GM23338 (cell line): ENCODE results near the gene HOXA2. TPM values are rescaled to one million over a fixed set of nuclear protein-coding genes. Genes with fewer than 3 reads are reported as not detected.
A peak's percentile ranks its signal among the peaks of the same experiment; 100 is the strongest.

Experiments used
- ATAC-seq: fragments of 200-7000 bp; cut with Tn5 transposase; 3 replicates; pipeline ENCODE4 v1.9.1; 2020
- DNase-seq: peaks from one replicate; pipeline ENCODE4 v3.0.0-alpha.2; 2015; ENCODE audit warnings: low spot score
- H2AFZ ChIP-seq: fragments of 200-600 bp; sonication (generic); 2 replicates; pipeline ENCODE4 v1.8.0; 2016; ENCODE audit warnings: antibody characterized with exemption, mild to moderate bottlenecking, moderate library complexity
- H3F3A ChIP-seq: fragments of 200-600 bp; sonication (generic); replicated peaks from 2 replicates; pipeline ENCODE4 v1.8.0; 2017; ENCODE audit warnings: antibody characterized with exemption, mixed run types, low read depth
- H3K27ac ChIP-seq: fragments of 200-600 bp; sonication (generic); 2 replicates; pipeline ENCODE4 v1.6.1; 2016; ENCODE audit warnings: low read depth
- H3K27me3 ChIP-seq: fragments of 200-600 bp; sonication (generic); 2 replicates; pipeline ENCODE4 v1.8.0; 2016; ENCODE audit warnings: mild to moderate bottlenecking, mixed run types, moderate library complexity; ENCODE audit not compliant: insufficient read depth
- H3K36me3 ChIP-seq: fragments of 200-600 bp; sonication (generic); 2 replicates; pipeline ENCODE4 v1.8.0; 2016; ENCODE audit warnings: mild to moderate bottlenecking; ENCODE audit not compliant: insufficient read depth
- H3K4me1 ChIP-seq: fragments of 200-600 bp; sonication (generic); 2 replicates; pipeline ENCODE4 v1.8.0; 2016; ENCODE audit warnings: mild to moderate bottlenecking, moderate library complexity; ENCODE audit not compliant: insufficient read depth
- H3K4me2 ChIP-seq: fragments of 200-600 bp; sonication (generic); 2 replicates; pipeline ENCODE4 v1.7.1; 2017; ENCODE audit warnings: mixed run types
- H3K4me3 ChIP-seq: fragments of 200-600 bp; sonication (generic); 2 replicates; pipeline ENCODE4 v1.6.1; 2016; ENCODE audit warnings: mixed run types
- H3K79me2 ChIP-seq: fragments of 200-600 bp; sonication (generic); replicated peaks from 2 replicates; pipeline ENCODE4 v1.8.0; 2017; ENCODE audit warnings: mild to moderate bottlenecking; ENCODE audit not compliant: insufficient read depth
- H3K9me2 ChIP-seq: fragments of 200-600 bp; sonication (generic); 2 replicates; pipeline ENCODE4 v1.8.0; 2017; ENCODE audit not compliant: insufficient read depth
- H4K20me1 ChIP-seq: fragments of 200-600 bp; sonication (generic); replicated peaks from 2 replicates; pipeline ENCODE4 v1.8.0; 2017; ENCODE audit warnings: mild to moderate bottlenecking; ENCODE audit not compliant: insufficient read depth
- H3K27ac Mint-ChIP-seq: 2 replicates; pipeline ENCODE4 v1.8.0; 2020; ENCODE audit warnings: inconsistent platforms, mild to moderate bottlenecking, moderate library complexity, mixed read lengths
- H3K27me3 Mint-ChIP-seq: 3 replicates; pipeline ENCODE4 v1.8.0; 2022; ENCODE audit warnings: low read depth, mild to moderate bottlenecking, moderate library complexity, mixed read lengths, inconsistent platforms; ENCODE audit not compliant: insufficient read depth, poor library complexity
- H3K36me3 Mint-ChIP-seq: 3 replicates; pipeline ENCODE4 v1.8.0; 2021; ENCODE audit warnings: low read depth, mild to moderate bottlenecking, inconsistent platforms, moderate library complexity, mixed read lengths
- H3K4me1 Mint-ChIP-seq: 3 replicates; pipeline ENCODE4 v1.8.0; 2020; ENCODE audit warnings: mild to moderate bottlenecking, inconsistent platforms, mixed read lengths
- H3K4me3 Mint-ChIP-seq: 3 replicates; pipeline ENCODE4 v1.8.0; 2021; ENCODE audit warnings: moderate library complexity, mild to moderate bottlenecking, inconsistent platforms, mixed read lengths
- H3K9me3 Mint-ChIP-seq: 3 replicates; pipeline ENCODE4 v1.8.0; 2020; ENCODE audit warnings: moderate library complexity, mild to moderate bottlenecking, inconsistent platforms, mixed read lengths
- EZH2 ChIP-seq: fragments of 200-600 bp; sonication (generic); IDR thresholded peaks from one replicate; pipeline ENCODE4 v1.8.0; 2017; ENCODE audit warnings: antibody characterized with exemption, mild to moderate bottlenecking, low read depth; ENCODE audit not compliant: unreplicated experiment
- EZH2phosphoT487 ChIP-seq: fragments of 200-600 bp; sonication (generic); IDR thresholded peaks from one replicate; pipeline ENCODE4 v1.8.1; 2018; ENCODE audit warnings: antibody characterized with exemption; ENCODE audit not compliant: unreplicated experiment
- ZNF114 ChIP-seq: fragments of 250-450 bp; sonication (Bioruptor Pico); IDR thresholded peaks from 2 replicates; pipeline ENCODE4 v1.5.0; 2020; ENCODE audit warnings: mild to moderate bottlenecking, moderate library complexity
- ZNF331 ChIP-seq: fragments of 250-450 bp; sonication (Bioruptor Pico); IDR thresholded peaks from 2 replicates; pipeline ENCODE4 v1.5.0; 2020; ENCODE audit warnings: low read depth, mild to moderate bottlenecking, moderate library complexity
- polyA plus RNA-seq: library from polyadenylated mRNA; unstranded; fragments of >200 nt; fragmentation: Nextera tagmentation; extraction: Ambion mirVana; gene quantifications from 2 replicates; pipeline ENCODE4 v1.2.1, GENCODE V29; 2016
- total RNA-seq: library from RNA; depleted of rRNA; stranded (reverse); fragments of >200 nt; shearing (Covaris generic); gene quantifications from 2 replicates; pipeline ENCODE4 v1.2.3, GENCODE V29; 2014
- TF ChIP-seq, protein P1 (sequence below): IDR thresholded peaks from one replicate; pipeline ENCODE4 v1.6.1; 2018; ENCODE audit warnings: antibody characterized with exemption; ENCODE audit not compliant: unreplicated experiment
- TF ChIP-seq, protein P2 (sequence below): fragments of 250-450 bp; sonication (Bioruptor Pico); IDR thresholded peaks from 2 replicates; pipeline ENCODE4 v1.5.0; 2020; ENCODE audit warnings: mild to moderate bottlenecking, moderate library complexity

HOXA2 gene
- total and polyA plus RNA-seq, 2 experiments from 2014 or later = not detected

DNA sequence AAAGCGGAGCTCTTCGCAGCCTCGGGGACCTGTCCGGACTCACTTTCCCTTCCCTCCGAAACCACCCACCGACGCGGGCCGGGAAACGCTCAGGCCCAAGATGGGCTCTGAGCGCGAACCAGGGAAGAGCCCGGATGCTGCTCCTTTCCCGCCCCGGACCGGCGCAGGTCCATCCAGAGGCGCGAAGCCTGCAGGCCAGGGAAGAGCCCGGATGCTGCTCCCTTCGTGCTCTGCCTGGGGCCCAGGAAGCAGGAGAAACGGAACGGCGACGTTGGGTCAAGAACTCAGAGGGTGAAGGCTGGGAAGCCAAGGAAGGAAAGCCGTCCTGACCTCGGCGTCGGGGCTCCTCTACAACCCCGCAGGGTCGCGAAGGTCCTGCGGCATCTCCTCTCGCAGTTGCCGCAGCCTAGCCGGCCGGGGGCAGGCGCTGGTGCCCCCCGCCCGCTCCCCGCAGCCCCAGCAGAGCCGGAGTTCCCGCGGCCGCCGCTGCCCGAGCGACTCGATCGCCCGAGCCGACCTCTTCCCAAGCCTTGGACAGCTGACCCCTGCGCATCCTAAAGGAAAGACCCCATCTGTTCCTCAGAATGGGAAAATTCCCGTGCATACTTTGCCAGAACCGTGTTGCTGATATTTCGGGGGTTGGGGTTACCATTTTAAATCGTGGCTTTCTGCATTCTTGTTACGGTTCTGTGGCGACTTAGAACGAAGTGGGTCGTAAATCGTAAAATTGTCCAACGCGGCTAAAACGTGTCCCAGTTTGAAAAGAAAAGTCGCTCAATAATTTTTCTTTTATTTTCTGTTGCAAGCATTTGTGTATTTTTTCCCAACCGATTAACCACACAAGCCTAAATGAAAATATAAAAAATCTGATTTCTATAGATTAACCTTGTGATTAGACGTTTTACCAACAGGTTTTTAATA is 14.2 kb downstream of the HOXA2 start:
- peaks cover 28% of the 10 kb centered on the region for H4K20me1 ChIP-seq
- peaks cover 100% of the 10 kb centered on the region for H3K27me3 ChIP-seq
- H3K9me3 Mint-ChIP-seq = peaks cover 9% of the 10 kb centered on the region; the same call in 2 of the 3 replicates
- H3K4me3 ChIP-seq = peak overlapping the region; percentile 46
- H3K9me2 ChIP-seq = no peaks in the 10 kb centered on the region
- H3K27me3 Mint-ChIP-seq = peaks cover 77% of the 10 kb centered on the region
- H3F3A ChIP-seq = peaks cover 18% of the 10 kb centered on the region
- H3K4me1 Mint-ChIP-seq = peaks cover 22% of the 10 kb centered on the region
- peaks cover 29% of the 10 kb centered on the region for H3K4me1 ChIP-seq
- H3K36me3 Mint-ChIP-seq = no peaks in the 10 kb centered on the region
- H3K27ac Mint-ChIP-seq = no peak overlapping the region
- H2AFZ ChIP-seq = peak overlapping the region; percentile 61
- H3K79me2 ChIP-seq = no peaks in the 10 kb centered on the region
- ATAC-seq = peak; percentile 89
- peak; percentile 83 for DNase-seq
- no peak for TF ChIP-seq ZNF114 (CRISPR knock-in tag)
- TF ChIP-seq EZH2phosphoT487 = peak; percentile 68
- TF ChIP-seq, protein P1, sequence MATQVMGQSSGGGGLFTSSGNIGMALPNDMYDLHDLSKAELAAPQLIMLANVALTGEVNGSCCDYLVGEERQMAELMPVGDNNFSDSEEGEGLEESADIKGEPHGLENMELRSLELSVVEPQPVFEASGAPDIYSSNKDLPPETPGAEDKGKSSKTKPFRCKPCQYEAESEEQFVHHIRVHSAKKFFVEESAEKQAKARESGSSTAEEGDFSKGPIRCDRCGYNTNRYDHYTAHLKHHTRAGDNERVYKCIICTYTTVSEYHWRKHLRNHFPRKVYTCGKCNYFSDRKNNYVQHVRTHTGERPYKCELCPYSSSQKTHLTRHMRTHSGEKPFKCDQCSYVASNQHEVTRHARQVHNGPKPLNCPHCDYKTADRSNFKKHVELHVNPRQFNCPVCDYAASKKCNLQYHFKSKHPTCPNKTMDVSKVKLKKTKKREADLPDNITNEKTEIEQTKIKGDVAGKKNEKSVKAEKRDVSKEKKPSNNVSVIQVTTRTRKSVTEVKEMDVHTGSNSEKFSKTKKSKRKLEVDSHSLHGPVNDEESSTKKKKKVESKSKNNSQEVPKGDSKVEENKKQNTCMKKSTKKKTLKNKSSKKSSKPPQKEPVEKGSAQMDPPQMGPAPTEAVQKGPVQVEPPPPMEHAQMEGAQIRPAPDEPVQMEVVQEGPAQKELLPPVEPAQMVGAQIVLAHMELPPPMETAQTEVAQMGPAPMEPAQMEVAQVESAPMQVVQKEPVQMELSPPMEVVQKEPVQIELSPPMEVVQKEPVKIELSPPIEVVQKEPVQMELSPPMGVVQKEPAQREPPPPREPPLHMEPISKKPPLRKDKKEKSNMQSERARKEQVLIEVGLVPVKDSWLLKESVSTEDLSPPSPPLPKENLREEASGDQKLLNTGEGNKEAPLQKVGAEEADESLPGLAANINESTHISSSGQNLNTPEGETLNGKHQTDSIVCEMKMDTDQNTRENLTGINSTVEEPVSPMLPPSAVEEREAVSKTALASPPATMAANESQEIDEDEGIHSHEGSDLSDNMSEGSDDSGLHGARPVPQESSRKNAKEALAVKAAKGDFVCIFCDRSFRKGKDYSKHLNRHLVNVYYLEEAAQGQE = no peak
- TF ChIP-seq EZH2 = peak; percentile 92
- TF ChIP-seq ZNF331 (CRISPR knock-in tag) = no peak
- H3K4me3 Mint-ChIP-seq = peak overlapping the region; percentile 49; the same call in 2 of the 3 replicates
- no peak overlapping the region for H3K27ac ChIP-seq
- no peaks in the 10 kb centered on the region for H3K36me3 ChIP-seq
- H3K4me2 ChIP-seq = peak overlapping the region; percentile 68

DNA sequence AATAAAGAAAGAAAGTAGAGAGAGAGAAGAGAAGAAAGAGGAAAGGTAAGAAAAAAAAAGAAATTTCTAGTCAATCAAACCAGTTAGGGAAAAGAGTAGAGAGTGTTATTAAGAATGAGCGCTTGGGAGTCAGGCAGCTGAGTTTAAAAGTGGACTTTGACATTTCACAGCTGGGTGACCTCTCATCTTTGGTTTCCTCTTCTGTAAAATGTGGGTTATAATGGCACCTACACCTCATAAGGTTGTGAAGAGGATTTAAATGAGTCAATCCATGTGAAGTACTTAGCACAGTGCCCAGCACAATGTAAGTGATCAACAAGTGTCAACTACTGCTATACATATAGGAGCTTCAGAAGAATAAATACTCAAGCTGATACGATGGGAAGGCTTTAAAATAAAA is 18.8 kb downstream of the HOXA2 start:
- ATAC-seq = no peak
- Mint-ChIP-seq H3K4me3 (no peak overlapping the region), H3K27me3 (peaks cover 34% of the 10 kb centered on the region), H3K36me3 (no peaks in the 10 kb centered on the region), H3K9me3 (peaks cover 9% of the 10 kb centered on the region; the same call in 2 of the 3 replicates), H3K4me1 (peaks cover 4% of the 10 kb centered on the region; the same call in 2 of the 3 replicates), H3K27ac (no peak overlapping the region)
- no peaks in the 10 kb centered on the region for H3K79me2 ChIP-seq
- H3K4me1 ChIP-seq = 0 out of 2 replicates have a peak, but pooled peaks cover 6% of the 10 kb centered on the region
- no peaks in the 10 kb centered on the region; the same call in 1 of the 2 replicates for H4K20me1 ChIP-seq
- H3K9me2 ChIP-seq = no peaks in the 10 kb centered on the region
- no peak for DNase-seq
- H2AFZ ChIP-seq = no peak overlapping the region
- H3F3A ChIP-seq = no peaks in the 10 kb centered on the region; the same call in none of the 2 replicates
- H3K36me3 ChIP-seq = no peaks in the 10 kb centered on the region
- peaks cover 59% of the 10 kb centered on the region for H3K27me3 ChIP-seq
- no peak overlapping the region for H3K4me3 ChIP-seq
- TF ChIP-seq, protein P2, sequence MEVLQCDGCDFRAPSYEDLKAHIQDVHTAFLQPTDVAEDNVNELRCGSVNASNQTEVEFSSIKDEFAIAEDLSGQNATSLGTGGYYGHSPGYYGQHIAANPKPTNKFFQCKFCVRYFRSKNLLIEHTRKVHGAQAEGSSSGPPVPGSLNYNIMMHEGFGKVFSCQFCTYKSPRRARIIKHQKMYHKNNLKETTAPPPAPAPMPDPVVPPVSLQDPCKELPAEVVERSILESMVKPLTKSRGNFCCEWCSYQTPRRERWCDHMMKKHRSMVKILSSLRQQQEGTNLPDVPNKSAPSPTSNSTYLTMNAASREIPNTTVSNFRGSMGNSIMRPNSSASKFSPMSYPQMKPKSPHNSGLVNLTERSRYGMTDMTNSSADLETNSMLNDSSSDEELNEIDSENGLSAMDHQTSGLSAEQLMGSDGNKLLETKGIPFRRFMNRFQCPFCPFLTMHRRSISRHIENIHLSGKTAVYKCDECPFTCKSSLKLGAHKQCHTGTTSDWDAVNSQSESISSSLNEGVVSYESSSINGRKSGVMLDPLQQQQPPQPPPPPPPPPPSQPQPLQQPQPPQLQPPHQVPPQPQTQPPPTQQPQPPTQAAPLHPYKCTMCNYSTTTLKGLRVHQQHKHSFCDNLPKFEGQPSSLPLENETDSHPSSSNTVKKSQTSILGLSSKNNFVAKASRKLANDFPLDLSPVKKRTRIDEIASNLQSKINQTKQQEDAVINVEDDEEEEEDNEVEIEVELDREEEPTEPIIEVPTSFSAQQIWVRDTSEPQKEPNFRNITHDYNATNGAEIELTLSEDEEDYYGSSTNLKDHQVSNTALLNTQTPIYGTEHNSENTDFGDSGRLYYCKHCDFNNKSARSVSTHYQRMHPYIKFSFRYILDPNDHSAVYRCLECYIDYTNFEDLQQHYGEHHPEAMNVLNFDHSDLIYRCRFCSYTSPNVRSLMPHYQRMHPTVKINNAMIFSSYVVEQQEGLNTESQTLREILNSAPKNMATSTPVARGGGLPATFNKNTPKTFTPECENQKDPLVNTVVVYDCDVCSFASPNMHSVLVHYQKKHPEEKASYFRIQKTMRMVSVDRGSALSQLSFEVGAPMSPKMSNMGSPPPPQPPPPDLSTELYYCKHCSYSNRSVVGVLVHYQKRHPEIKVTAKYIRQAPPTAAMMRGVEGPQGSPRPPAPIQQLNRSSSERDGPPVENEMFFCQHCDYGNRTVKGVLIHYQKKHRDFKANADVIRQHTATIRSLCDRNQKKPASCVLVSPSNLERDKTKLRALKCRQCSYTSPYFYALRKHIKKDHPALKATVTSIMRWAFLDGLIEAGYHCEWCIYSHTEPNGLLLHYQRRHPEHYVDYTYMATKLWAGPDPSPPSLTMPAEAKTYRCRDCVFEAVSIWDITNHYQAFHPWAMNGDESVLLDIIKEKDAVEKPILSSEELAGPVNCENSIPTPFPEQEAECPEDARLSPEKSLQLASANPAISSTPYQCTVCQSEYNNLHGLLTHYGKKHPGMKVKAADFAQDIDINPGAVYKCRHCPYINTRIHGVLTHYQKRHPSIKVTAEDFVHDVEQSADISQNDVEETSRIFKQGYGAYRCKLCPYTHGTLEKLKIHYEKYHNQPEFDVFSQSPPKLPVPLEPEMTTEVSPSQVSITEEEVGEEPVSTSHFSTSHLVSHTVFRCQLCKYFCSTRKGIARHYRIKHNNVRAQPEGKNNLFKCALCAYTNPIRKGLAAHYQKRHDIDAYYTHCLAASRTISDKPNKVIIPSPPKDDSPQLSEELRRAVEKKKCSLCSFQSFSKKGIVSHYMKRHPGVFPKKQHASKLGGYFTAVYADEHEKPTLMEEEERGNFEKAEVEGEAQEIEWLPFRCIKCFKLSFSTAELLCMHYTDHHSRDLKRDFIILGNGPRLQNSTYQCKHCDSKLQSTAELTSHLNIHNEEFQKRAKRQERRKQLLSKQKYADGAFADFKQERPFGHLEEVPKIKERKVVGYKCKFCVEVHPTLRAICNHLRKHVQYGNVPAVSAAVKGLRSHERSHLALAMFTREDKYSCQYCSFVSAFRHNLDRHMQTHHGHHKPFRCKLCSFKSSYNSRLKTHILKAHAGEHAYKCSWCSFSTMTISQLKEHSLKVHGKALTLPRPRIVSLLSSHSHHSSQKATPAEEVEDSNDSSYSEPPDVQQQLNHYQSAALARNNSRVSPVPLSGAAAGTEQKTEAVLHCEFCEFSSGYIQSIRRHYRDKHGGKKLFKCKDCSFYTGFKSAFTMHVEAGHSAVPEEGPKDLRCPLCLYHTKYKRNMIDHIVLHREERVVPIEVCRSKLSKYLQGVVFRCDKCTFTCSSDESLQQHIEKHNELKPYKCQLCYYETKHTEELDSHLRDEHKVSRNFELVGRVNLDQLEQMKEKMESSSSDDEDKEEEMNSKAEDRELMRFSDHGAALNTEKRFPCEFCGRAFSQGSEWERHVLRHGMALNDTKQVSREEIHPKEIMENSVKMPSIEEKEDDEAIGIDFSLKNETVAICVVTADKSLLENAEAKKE (CRISPR knock-in tag) = no peak
- no peak overlapping the region for H3K27ac ChIP-seq
- no peak overlapping the region for H3K4me2 ChIP-seq
